HEK293T (cell line): ENCODE results near the gene TUBA8.

ENCODE experiments used
- BHLHE40 ChIP-seq: fragments of 450-650 bp; IDR thresholded peaks from 2 replicates; pipeline ENCODE4 v1.6.1; 2016; ENCODE audit warnings: mild to moderate bottlenecking, moderate library complexity, borderline replicate concordance
- FOXA1 ChIP-seq: fragments of 450-650 bp; IDR thresholded peaks from 2 replicates; pipeline ENCODE4 v1.6.1; 2016; ENCODE audit warnings: mild to moderate bottlenecking
- FOXM1 ChIP-seq: fragments of 450-650 bp; IDR thresholded peaks from 2 replicates; pipeline ENCODE4 v1.6.1; 2017; ENCODE audit warnings: mild to moderate bottlenecking, borderline replicate concordance
- SUZ12 ChIP-seq: fragments of 450-650 bp; IDR thresholded peaks from 2 replicates; pipeline ENCODE4 v1.6.1; 2016; ENCODE audit warnings: mild to moderate bottlenecking
- TARDBP ChIP-seq: fragments of 450-650 bp; IDR thresholded peaks from 2 replicates; pipeline ENCODE4 v1.6.1; 2016

GRCh38 chr22:18157714-18158028 lies 47.1 kb downstream of the TUBA8 start:
- TF ChIP-seq FOXM1 = no peak
- TF ChIP-seq TARDBP = no peak
- TF ChIP-seq SUZ12 = no peak
- no peak for TF ChIP-seq BHLHE40
- no peak for TF ChIP-seq FOXA1
